Measurements from ENCODE around the gene KLF16. TPM values are rescaled to one million over a fixed set of nuclear protein-coding genes. Genes with fewer than 3 reads are reported as not detected.

The KLF16 gene
- polyA plus RNA-seq, 3 donors, result 0.51 to 23.3 (median 0.67) TPM

DNA sequence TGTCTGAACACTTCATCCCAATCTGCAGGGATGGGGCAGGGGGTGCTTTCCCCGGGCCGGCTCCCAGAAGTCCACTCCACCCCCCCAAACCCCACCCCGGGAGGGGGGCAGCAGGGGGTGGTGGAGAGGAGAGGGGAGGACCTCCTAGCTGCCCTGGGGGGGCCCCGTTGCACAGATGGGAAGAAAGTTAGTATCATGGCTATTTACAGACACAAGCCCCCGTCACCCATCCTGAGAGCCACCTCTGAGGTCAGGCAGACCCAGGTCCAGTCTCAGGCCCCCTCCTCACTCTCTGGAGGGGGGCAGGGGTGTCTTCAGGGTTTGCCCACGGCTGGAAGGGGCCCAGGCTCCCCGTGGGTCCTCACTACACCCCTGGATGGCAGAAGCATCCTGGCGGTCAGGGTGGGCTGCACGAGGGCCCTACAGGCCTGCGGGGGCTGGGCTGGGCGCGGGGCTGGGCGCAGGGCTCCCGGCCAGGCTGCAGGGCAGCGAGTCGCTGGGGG lies 9.3 kb downstream of the KLF16 start:
- H3K4me1 ChIP-seq (ENCODE audit: control insufficient read depth in 1 of 2, insufficient read depth in 2 of 2, low read length in 2 of 2), result peaks cover 62 to 79% of the 10 kb centered on the region in 2 donors
- Mint-ChIP-seq H3K4me3 (no peak overlapping the region), H3K9me3 (no peaks in the 10 kb centered on the region), H3K27ac (peak overlapping the region in 2 of 7 donors; percentile 92 to 94), H3K36me3 (peaks cover 2 to 11% of the 10 kb centered on the region in 2 donors), H3K27me3 (ENCODE audit: low read depth in 3 of 3) (peaks cover 2 to 9% (median 7%) of the 10 kb centered on the region in 3 donors), H3K4me1 (peaks cover 49% of the 10 kb centered on the region)
- intact Hi-C loops (cut with micrococcal nuclease), result no loop called here
- no peaks in the 10 kb centered on the region for H3K9me3 ChIP-seq (replicated peaks in 1 of 2; ENCODE audit: control insufficient read depth in 1 of 2, insufficient read depth in 1 of 2, low read length in 2 of 2)
- TF ChIP-seq, protein P1, sequence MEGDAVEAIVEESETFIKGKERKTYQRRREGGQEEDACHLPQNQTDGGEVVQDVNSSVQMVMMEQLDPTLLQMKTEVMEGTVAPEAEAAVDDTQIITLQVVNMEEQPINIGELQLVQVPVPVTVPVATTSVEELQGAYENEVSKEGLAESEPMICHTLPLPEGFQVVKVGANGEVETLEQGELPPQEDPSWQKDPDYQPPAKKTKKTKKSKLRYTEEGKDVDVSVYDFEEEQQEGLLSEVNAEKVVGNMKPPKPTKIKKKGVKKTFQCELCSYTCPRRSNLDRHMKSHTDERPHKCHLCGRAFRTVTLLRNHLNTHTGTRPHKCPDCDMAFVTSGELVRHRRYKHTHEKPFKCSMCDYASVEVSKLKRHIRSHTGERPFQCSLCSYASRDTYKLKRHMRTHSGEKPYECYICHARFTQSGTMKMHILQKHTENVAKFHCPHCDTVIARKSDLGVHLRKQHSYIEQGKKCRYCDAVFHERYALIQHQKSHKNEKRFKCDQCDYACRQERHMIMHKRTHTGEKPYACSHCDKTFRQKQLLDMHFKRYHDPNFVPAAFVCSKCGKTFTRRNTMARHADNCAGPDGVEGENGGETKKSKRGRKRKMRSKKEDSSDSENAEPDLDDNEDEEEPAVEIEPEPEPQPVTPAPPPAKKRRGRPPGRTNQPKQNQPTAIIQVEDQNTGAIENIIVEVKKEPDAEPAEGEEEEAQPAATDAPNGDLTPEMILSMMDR (IDR thresholded peaks at IDR 0.05), result no peak
- H3K79me2 ChIP-seq (ENCODE audit: insufficient read depth, low read length), result peaks cover 81% of the 10 kb centered on the region
- H3K9ac ChIP-seq (ENCODE audit: insufficient read depth, low read length, poor library complexity, severe bottlenecking), result no peak overlapping the region
- peak overlapping the region; percentile 92 for H3K4me2 ChIP-seq (replicated peaks; ENCODE audit: extremely low read depth, low read length, poor library complexity, severe bottlenecking)
- 67% methylated on average over 6 of the region's 16 CpGs for WGBS (ENCODE audit: insufficient coverage)
- peak overlapping the region in 1 of 3 experiments; percentile 97 for H3K4me3 ChIP-seq (replicated peaks in 1 of 3; ENCODE audit: low read depth in 2 of 3, low read length in 3 of 3)
- no peak overlapping the region for H2AFZ ChIP-seq (ENCODE audit: insufficient read depth, low read depth, low read length, poor library complexity, severe bottlenecking)
- peaks cover 74% of the 10 kb centered on the region for H4K20me1 ChIP-seq (ENCODE audit: insufficient read depth, low read length)
- no peak overlapping the region for H3K27ac ChIP-seq (ENCODE audit: low read depth in 1 of 2, low read length in 2 of 2)
- H3K27me3 ChIP-seq (ENCODE audit: control insufficient read depth in 2 of 2, insufficient read depth in 2 of 2, low read length in 2 of 2), result no peaks in the 10 kb centered on the region
- peaks cover 0 to 2% of the 10 kb centered on the region in 2 donors for H3K36me3 ChIP-seq (replicated peaks in 1 of 2; ENCODE audit: control insufficient read depth in 1 of 2, insufficient read depth in 2 of 2, low read length in 2 of 2)
- no peak for DNase-seq

DNA sequence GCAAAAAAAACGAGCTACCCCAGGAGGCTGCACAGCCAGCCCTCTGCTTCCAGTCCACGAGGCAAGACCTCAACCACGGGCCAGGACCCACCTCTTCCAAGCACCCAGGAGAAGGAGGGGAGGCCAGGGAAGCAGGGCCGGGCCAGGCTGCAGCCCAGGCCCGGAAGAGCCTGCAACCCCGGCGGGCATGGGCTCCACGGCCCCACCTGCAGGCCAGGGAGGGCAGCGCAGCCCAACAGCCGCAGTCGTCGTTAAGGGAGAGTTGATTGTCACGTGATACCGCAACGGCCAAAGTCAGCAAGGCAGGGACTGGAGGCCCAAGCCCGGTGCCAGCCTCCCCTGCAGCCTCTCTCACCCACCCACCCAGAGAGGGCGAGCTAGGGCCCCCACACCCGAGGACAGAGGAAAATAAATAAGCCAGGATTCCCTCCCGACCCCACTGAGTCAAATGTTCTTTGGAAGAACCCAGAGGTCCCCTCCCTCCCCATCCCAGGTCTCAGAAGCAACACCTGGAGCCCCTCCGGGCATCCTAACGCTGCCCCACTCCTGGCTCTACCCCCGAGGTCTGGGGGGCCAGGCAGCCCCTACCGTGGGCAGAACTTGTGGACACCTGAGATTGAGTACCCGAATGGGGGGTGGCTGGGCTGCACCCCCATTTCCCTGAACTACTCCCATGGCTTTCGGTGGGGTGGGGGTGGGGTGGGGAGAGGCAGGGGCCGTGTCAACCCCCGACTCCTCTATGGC lies 9.9 kb downstream of the KLF16 start:
- Histone ChIP-seq H3K9me3 (replicated peaks in 1 of 2; ENCODE audit: control insufficient read depth in 1 of 2, insufficient read depth in 1 of 2, low read length in 2 of 2) (no peaks in the 10 kb centered on the region), H3K4me3 (replicated peaks in 1 of 3; ENCODE audit: low read depth in 2 of 3, low read length in 3 of 3) (peak overlapping the region in 1 of 3 experiments; percentile 97), H3K9ac (ENCODE audit: insufficient read depth, low read length, poor library complexity, severe bottlenecking) (no peak overlapping the region), H3K4me1 (ENCODE audit: control insufficient read depth in 1 of 2, insufficient read depth in 2 of 2, low read length in 2 of 2) (peaks cover 56 to 76% of the 10 kb centered on the region in 2 donors), H3K36me3 (replicated peaks in 1 of 2; ENCODE audit: control insufficient read depth in 1 of 2, insufficient read depth in 2 of 2, low read length in 2 of 2) (peaks cover 0 to 2% of the 10 kb centered on the region in 2 donors), H4K20me1 (ENCODE audit: insufficient read depth, low read length) (peaks cover 72% of the 10 kb centered on the region), H3K27ac (ENCODE audit: low read depth in 1 of 2, low read length in 2 of 2) (peak overlapping the region; percentile 16 to 45), H3K4me2 (replicated peaks; ENCODE audit: extremely low read depth, low read length, poor library complexity, severe bottlenecking) (peak overlapping the region; percentile 67), H2AFZ (ENCODE audit: insufficient read depth, low read depth, low read length, poor library complexity, severe bottlenecking) (no peak overlapping the region), H3K27me3 (ENCODE audit: control insufficient read depth in 2 of 2, insufficient read depth in 2 of 2, low read length in 2 of 2) (no peaks in the 10 kb centered on the region), H3K79me2 (ENCODE audit: insufficient read depth, low read length) (peaks cover 75% of the 10 kb centered on the region)
- peak; percentile 83 to 89 (median 87) for DNase-seq
- Mint-ChIP-seq H3K27me3 (ENCODE audit: low read depth in 3 of 3) (peaks cover 2 to 9% (median 7%) of the 10 kb centered on the region in 3 donors), H3K27ac (peak overlapping the region; percentile 57 to 93 (median 85)), H3K36me3 (peaks cover 2 to 11% of the 10 kb centered on the region in 2 donors), H3K4me1 (peaks cover 46% of the 10 kb centered on the region), H3K9me3 (no peaks in the 10 kb centered on the region), H3K4me3 (peak overlapping the region; percentile 65 to 75)
- TF ChIP-seq, protein P1 (IDR thresholded peaks at IDR 0.05), result peak; percentile 87
- WGBS (ENCODE audit: insufficient coverage), result 14% methylated on average over 10 of the region's 27 CpGs
- intact Hi-C loops (cut with micrococcal nuclease), result no loop called here
